ENCODE results near the gene HOXB5.

Gene HOXB5

GRCh38 chr17:48617471-48618255 is 24.1 kb upstream of the HOXB5 start:
- H3K4me3 ChIP-seq (ENCODE audit: low read depth, low read length), result no peak overlapping the region

GRCh38 chr17:48616717-48617470 is 23.3 kb upstream of the HOXB5 start:
- no peak overlapping the region for H3K4me3 ChIP-seq (ENCODE audit: low read depth, low read length)

- no peak overlapping the region for H3K4me3 ChIP-seq (ENCODE audit: low read depth, low read length)
Observed at GRCh38 chr17:48615963-48616716, 22.6 kb upstream of the HOXB5 start.

GRCh38 chr17:48615047-48615962 is 21.7 kb upstream of the HOXB5 start, which contains the start of gene HOXB8:
Gene HOXB8 (minus strand): TSS chr17:48615292. CDS start chr17:48614704, 588 bp downstream.
- no peak within 1 kb of the TSS for H3K4me3 ChIP-seq (ENCODE audit: low read depth, low read length)

- H3K4me3 ChIP-seq (ENCODE audit: low read depth, low read length), result no peak overlapping the region
Observed at GRCh38 chr17:48613862-48614694, 20.5 kb upstream of the HOXB5 start.

- no peak overlapping the region for H3K4me3 ChIP-seq (ENCODE audit: low read depth, low read length)
Observed at GRCh38 chr17:48612854-48613691, 19.5 kb upstream of the HOXB5 start.

GRCh38 chr17:48612456-48612853 is 18.9 kb upstream of the HOXB5 start:
- no peak overlapping the region for H3K4me3 ChIP-seq (ENCODE audit: low read depth, low read length)

- no peak overlapping the region for H3K4me3 ChIP-seq (ENCODE audit: low read depth, low read length)
Observed at GRCh38 chr17:48611681-48612455, 18.3 kb upstream of the HOXB5 start.

- H3K4me3 ChIP-seq (ENCODE audit: low read depth, low read length), result no peak overlapping the region
Observed at GRCh38 chr17:48611213-48611612, 17.6 kb upstream of the HOXB5 start.

GRCh38 chr17:48610282-48611211 is 17.0 kb upstream of the HOXB5 start, which contains the start of gene HOXB7:
Gene HOXB7 (minus strand): TSS chr17:48611017. CDS start chr17:48610918, 99 bp downstream.
- H3K4me3 ChIP-seq (ENCODE audit: low read depth, low read length), result no peak within 1 kb of the TSS

- no peak overlapping the region for H3K4me3 ChIP-seq (ENCODE audit: low read depth, low read length)
Observed at GRCh38 chr17:48609759-48610281, 16.2 kb upstream of the HOXB5 start.

- peak overlapping the region; percentile 4 for H3K4me3 ChIP-seq (ENCODE audit: low read depth, low read length)
Observed at GRCh38 chr17:48609033-48609432, 15.5 kb upstream of the HOXB5 start.

GRCh38 chr17:48608494-48608834 is 14.9 kb upstream of the HOXB5 start:
- H3K4me3 ChIP-seq (ENCODE audit: low read depth, low read length), result no peak overlapping the region

GRCh38 chr17:48606892-48607614 is 13.5 kb upstream of the HOXB5 start:
- H3K4me3 ChIP-seq (ENCODE audit: low read depth, low read length), result no peak overlapping the region

- no peak overlapping the region for H3K4me3 ChIP-seq (ENCODE audit: low read depth, low read length)
Observed at GRCh38 chr17:48605991-48606891, 12.7 kb upstream of the HOXB5 start.
